OCI-LY7 (cell line): ENCODE results near the gene SETD3. TPM values are rescaled to one million over a fixed set of nuclear protein-coding genes. Genes with fewer than 3 reads are reported as not detected.

Experiments used
- BruUV-seq: library from RNA; stranded (reverse); fragments of 400-500 nt; replicated peaks from 2 replicates; lab custom pipeline; 2021; lab: Mats Ljungman, UMichigan
- CTCF ChIA-PET: fragments of 300-600 bp; sonication (Branson Sonifier 250); formaldehyde crosslinking; loops from one replicate; lab custom pipeline; 2022; ENCODE audit warnings: antibody characterized with exemption; ENCODE audit not compliant: unreplicated experiment; lab: Charles Lee
- POLR2A ChIA-PET: fragments of 300-600 bp; sonication (Branson Sonifier 250); formaldehyde crosslinking; loops from one replicate; lab custom pipeline; 2022; ENCODE audit warnings: antibody characterized with exemption; lab: Charles Lee
- DNase-seq: peaks from one replicate; pipeline ENCODE4 v3.0.0-alpha.2; 2015; ENCODE audit warnings: low spot score
- H2AFZ ChIP-seq: fragments of 200-600 bp; sonication (generic), shearing (Covaris generic); 2 replicates; pipeline ENCODE4 v1.6.1; 2014; ENCODE audit warnings: mild to moderate bottlenecking, antibody characterized with exemption, low read length, moderate library complexity
- H3K27ac ChIP-seq: fragments of 200-600 bp; sonication (generic); 2 replicates; pipeline ENCODE4 v1.5.1; 2014; ENCODE audit warnings: mixed run types, low read depth, mild to moderate bottlenecking, moderate library complexity, low read length, inconsistent platforms; ENCODE audit not compliant: poor library complexity, severe bottlenecking
- H3K36me3 ChIP-seq: fragments of 200-600 bp; sonication (generic); 2 replicates; pipeline ENCODE4 v1.6.1; 2014; ENCODE audit warnings: mild to moderate bottlenecking, antibody characterized with exemption, low read length, moderate library complexity, mixed read lengths; ENCODE audit not compliant: insufficient read depth
- H3K4me1 ChIP-seq: fragments of 200-600 bp; sonication (generic); 2 replicates; pipeline ENCODE4 v1.5.1; 2014; ENCODE audit warnings: mild to moderate bottlenecking, low read length; ENCODE audit not compliant: insufficient read depth, poor library complexity, severe bottlenecking
- H3K4me2 ChIP-seq: fragments of 200-600 bp; sonication (generic); 2 replicates; pipeline ENCODE4 v1.6.1; 2014; ENCODE audit warnings: mild to moderate bottlenecking, low read length
- H3K4me3 ChIP-seq: fragments of 200-600 bp; sonication (generic); 2 replicates; pipeline ENCODE4 v1.5.1; 2014; ENCODE audit warnings: mild to moderate bottlenecking, low read depth, low read length; ENCODE audit not compliant: poor library complexity, severe bottlenecking
- H3K79me2 ChIP-seq: fragments of 200-600 bp; sonication (generic); 2 replicates; pipeline ENCODE4 v1.6.1; 2016; ENCODE audit warnings: low read depth, mild to moderate bottlenecking, low read length, moderate library complexity, mixed read lengths; ENCODE audit not compliant: insufficient read depth
- H3K9me2 ChIP-seq: fragments of 200-600 bp; sonication (generic); 2 replicates; pipeline ENCODE4 v1.6.1; 2016; ENCODE audit warnings: mild to moderate bottlenecking, low read length, mixed read lengths; ENCODE audit not compliant: insufficient read depth
- H3K9me3 ChIP-seq: fragments of 200-600 bp; sonication (generic); 2 replicates; pipeline ENCODE4 v1.6.1; 2014; ENCODE audit warnings: mild to moderate bottlenecking, mixed run types, low read length, mixed read lengths
- H4K20me1 ChIP-seq: fragments of 200-600 bp; sonication (generic); 2 replicates; pipeline ENCODE4 v1.6.1; 2014; ENCODE audit warnings: mild to moderate bottlenecking, antibody characterized with exemption, low read length, moderate library complexity, mixed read lengths; ENCODE audit not compliant: insufficient read depth
- CTCF ChIP-seq: fragments of 200-600 bp; sonication (generic); conservative IDR thresholded peaks from 2 replicates; pipeline ENCODE4 v1.5.1; 2014; ENCODE audit warnings: mild to moderate bottlenecking, antibody characterized with exemption, low read length, moderate library complexity, mixed read lengths
- EZH2phosphoT487 ChIP-seq: fragments of 200-600 bp; sonication (generic); IDR thresholded peaks from 2 replicates; pipeline ENCODE4 v1.6.1; 2018; ENCODE audit warnings: low read depth, borderline replicate concordance, mild to moderate bottlenecking, mixed run types, antibody characterized with exemption, low read length, moderate library complexity, mixed read lengths
- intact Hi-C: fragments of 100-400 bp; cut with micrococcal nuclease; formaldehyde crosslinking; loops from one replicate; pipeline ENCODE4 v1.10.0; 2022; ENCODE audit not compliant: unreplicated experiment
- total RNA-seq, 2 experiments: library from RNA; depleted of rRNA in 1 of 2; stranded (reverse); fragments of >200 nt in 1 of 2; shearing (Covaris generic) in 1 of 2; gene quantifications; 2 replicates each; pipeline ENCODE4 v1.2.3, GENCODE V29; 2014 to 2022

Gene SETD3
- total RNA-seq, 2 experiments from 2014 or later: 42.4 to 65.5 TPM

- Histone ChIP-seq H4K20me1 (peaks cover 15% of the 10 kb centered on the region; the same call in 1 of the 2 replicates), H3K4me3 (no peak overlapping the region), H3K36me3 (peaks cover 27% of the 10 kb centered on the region; the same call in 1 of the 2 replicates), H3K4me2 (no peak overlapping the region), H3K79me2 (peaks cover 33% of the 10 kb centered on the region), H2AFZ (no peak overlapping the region), H3K9me2 (no peaks in the 10 kb centered on the region), H3K9me3 (no peaks in the 10 kb centered on the region), H3K27ac (no peak overlapping the region), H3K4me1 (no peaks in the 10 kb centered on the region)
- intact Hi-C loops: no loop called here
- ChIA-PET CTCF (no interaction called here), POLR2A (interaction anchor here (0.8 to 1.0 kb wide), 3 partner anchors 9 to 51 kb away, joined by 3 to 5 read pairs (median 3); partner anchors contain the start of genes CCNK and SETD3)
- DNase-seq: no peak
- BruUV-seq: no TSS peak
- TF ChIP-seq EZH2phosphoT487: no peak
- TF ChIP-seq CTCF: no peak
Measured at GRCh38 chr14:99467336-99468078, 13.2 kb downstream of the SETD3 start.

- Histone ChIP-seq H3K4me3 (no peak overlapping the region), H3K4me1 (no peaks in the 10 kb centered on the region), H4K20me1 (peaks cover 9% of the 10 kb centered on the region; the same call in 1 of the 2 replicates), H2AFZ (no peak overlapping the region), H3K27ac (no peak overlapping the region), H3K36me3 (peaks cover 35% of the 10 kb centered on the region; the same call in 1 of the 2 replicates), H3K4me2 (no peak overlapping the region), H3K79me2 (peaks cover 26% of the 10 kb centered on the region), H3K9me2 (no peaks in the 10 kb centered on the region), H3K9me3 (no peaks in the 10 kb centered on the region)
- intact Hi-C loops: no loop called here
- no peak for DNase-seq
- ChIA-PET POLR2A (interaction anchor here (0.8 kb wide), 1 partner anchor 10 kb away, joined by 3 read pairs; no protein-coding TSS in a partner anchor), CTCF (no interaction called here)
- BruUV-seq: no TSS peak
- TF ChIP-seq EZH2phosphoT487 (no peak), CTCF (no peak)
Measured at GRCh38 chr14:99466758-99467157, 13.9 kb downstream of the SETD3 start.

GRCh38 chr14:99465288-99465687 lies 15.4 kb downstream of the SETD3 start:
- Histone ChIP-seq H3K4me3 (no peak overlapping the region), H3K36me3 (peaks cover 47% of the 10 kb centered on the region; the same call in 1 of the 2 replicates), H3K9me2 (no peaks in the 10 kb centered on the region), H2AFZ (no peak overlapping the region), H3K4me1 (no peaks in the 10 kb centered on the region), H3K9me3 (no peaks in the 10 kb centered on the region), H3K4me2 (no peak overlapping the region), H3K79me2 (peaks cover 13% of the 10 kb centered on the region), H4K20me1 (peaks cover 5% of the 10 kb centered on the region; the same call in 1 of the 2 replicates), H3K27ac (no peak overlapping the region)
- BruUV-seq: no TSS peak
- TF ChIP-seq EZH2phosphoT487: no peak
- TF ChIP-seq CTCF: no peak
- intact Hi-C loops: no loop called here
- ChIA-PET CTCF (no interaction called here), POLR2A (no interaction called here)
- DNase-seq: no peak
